GM21723 (cell line): Measurements from ENCODE around the gene DUSP7.
"Not testable (repeated sequence)": the region's sequence is repeated elsewhere in the genome, so short reads cannot be mapped to it uniquely, and the experiment has no call there.

Source experiments
- ATAC-seq: cut with Tn5 transposase; IDR thresholded peaks from one replicate; pipeline ENCODE4 v1.9.1; 2021; ENCODE audit warnings: mild to moderate bottlenecking, moderate library complexity; ENCODE audit not compliant: unreplicated experiment

Gene DUSP7

DNA sequence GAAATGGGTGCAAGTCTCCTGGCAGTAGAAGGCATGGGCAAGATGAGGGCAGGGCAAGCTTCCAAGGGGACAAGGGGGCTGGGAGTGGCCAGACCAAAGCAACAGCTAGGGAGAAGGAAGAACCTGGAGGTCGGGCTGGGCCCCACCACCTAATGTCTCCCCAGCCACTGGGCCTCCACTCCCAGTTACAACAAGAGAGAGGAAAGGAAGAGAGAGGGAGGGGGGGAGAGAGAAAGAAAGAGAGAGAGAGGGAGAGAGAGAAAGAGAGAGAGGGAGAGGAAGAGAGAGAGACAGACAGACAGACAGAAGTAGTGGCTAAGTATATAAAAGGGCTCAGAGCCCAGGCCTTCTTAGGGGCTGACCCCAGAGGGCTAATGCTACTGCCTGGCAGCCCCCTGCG is 6.9 kb downstream of the DUSP7 start:
- ATAC-seq = no peak

GRCh38 chr3:52047295-52047960 is 8.9 kb downstream of the DUSP7 start:
- no peak for ATAC-seq

- no peak for ATAC-seq
Measured at GRCh38 chr3:52046902-52047239, 9.5 kb downstream of the DUSP7 start.

GRCh38 chr3:52046186-52046901 is 10.0 kb downstream of the DUSP7 start:
- no peak for ATAC-seq

- ATAC-seq = no peak
Measured at GRCh38 chr3:52044869-52045619, 11.3 kb downstream of the DUSP7 start.

- ATAC-seq = no peak
Measured at GRCh38 chr3:52043750-52044149, 12.6 kb downstream of the DUSP7 start.

GRCh38 chr3:52043039-52043438 is 13.3 kb downstream of the DUSP7 start:
- ATAC-seq = not testable (repeated sequence)

DNA sequence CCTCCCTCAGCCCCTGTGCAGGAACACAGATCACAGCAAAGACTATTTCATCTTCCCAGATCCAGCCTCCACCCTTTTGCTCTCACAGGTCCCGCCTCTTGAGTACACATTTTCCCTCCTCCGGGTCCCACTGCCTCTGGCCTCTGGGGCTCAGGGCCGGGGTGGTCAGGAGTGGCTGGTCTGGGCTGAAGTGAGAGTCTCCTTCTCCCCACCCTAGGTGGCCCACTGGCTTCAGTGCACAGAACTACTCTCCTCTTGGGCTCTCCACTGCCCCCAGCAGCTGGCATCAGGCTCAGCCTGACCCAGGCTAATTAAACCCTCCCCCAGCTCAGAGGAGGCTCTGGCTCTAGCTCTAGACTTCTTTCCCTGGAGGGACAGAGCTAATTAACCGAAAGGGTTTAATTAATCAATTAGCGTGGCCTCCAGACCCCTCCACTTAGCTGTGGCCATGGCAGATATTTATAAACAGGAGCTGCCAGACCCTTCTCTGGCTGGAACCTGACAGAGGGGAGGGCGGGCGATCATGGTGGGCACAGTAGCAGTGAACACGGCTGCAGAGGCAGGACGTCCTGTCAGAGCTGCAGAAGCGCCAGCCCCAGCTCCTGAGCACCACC is 15.1 kb downstream of the DUSP7 start:
- ATAC-seq = no peak

GRCh38 chr3:52040600-52040999 is 15.8 kb downstream of the DUSP7 start:
- no peak for ATAC-seq

- ATAC-seq = no peak
Measured at GRCh38 chr3:52039846-52040245, 16.5 kb downstream of the DUSP7 start.

DNA sequence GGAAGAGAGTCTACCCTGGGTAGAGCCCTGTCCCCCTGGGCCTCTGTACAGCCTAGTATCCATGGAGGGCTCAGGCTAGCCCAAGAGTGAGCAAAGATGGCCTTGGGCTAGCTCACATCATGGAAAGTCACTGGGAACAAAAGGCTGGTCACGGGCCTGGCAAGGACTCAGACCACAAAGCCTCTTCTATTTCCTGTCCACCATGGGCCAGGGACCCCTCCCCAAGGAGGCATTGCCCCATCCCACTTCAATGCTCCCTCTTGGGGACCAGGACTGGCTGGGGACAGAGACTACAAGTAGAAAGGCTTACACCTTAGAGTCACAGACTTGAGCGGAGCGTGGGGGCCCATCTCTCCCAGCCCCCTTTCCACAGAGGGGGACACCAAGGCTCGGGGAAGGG is 16.9 kb downstream of the DUSP7 start:
- no peak for ATAC-seq

- no peak for ATAC-seq
Measured at GRCh38 chr3:52038227-52038626, 18.1 kb downstream of the DUSP7 start.

GRCh38 chr3:52037291-52037690 is 19.1 kb downstream of the DUSP7 start:
- no peak for ATAC-seq

- no peak for ATAC-seq
Measured at GRCh38 chr3:52036829-52037228, 19.5 kb downstream of the DUSP7 start.

DNA sequence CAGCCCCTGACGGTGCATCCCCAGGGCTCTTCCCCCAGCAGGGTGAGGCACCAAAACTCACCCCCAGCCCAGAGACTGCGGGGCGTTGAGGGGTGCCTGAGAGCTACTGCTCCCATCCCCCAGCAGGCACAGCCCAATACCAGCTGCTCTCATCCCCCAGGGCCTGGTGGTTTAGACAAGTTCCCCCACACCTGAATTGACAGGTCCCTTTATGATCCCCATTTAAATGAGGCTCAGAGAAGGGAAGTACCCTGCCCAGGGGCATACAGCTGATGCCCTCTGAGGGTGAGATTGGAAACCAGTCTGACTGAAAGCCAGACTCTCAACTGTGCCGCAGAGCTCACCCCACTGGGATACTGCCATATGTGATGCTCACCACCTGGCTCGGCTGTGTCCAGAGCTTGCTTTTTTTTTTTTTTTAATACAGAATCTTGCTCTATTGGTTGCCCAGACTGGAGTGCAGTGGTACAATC is 20.1 kb downstream of the DUSP7 start:
- ATAC-seq = peak; percentile 58

- no peak for ATAC-seq
Measured at GRCh38 chr3:52034651-52035050, 21.7 kb downstream of the DUSP7 start.

DNA sequence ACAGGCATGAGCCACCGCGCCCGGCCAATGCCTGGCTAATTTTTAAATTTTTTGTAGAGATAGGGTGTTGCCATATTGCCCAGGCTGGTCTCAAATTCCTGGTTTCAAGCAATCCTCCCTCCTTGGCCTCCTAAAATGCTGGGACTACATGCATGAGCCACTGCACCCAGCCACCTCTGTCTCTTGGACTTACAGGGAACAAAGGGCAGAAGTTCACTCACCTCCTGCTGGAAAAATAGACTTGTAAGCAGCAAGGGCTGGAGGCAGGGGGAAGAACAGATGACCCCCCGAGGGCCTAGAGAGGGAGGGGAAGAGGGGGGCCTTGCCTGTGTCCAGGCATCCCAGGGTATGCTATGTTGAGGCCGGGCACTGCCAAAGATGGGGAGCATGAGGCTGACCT is 22.2 kb downstream of the DUSP7 start:
- no peak for ATAC-seq

DNA sequence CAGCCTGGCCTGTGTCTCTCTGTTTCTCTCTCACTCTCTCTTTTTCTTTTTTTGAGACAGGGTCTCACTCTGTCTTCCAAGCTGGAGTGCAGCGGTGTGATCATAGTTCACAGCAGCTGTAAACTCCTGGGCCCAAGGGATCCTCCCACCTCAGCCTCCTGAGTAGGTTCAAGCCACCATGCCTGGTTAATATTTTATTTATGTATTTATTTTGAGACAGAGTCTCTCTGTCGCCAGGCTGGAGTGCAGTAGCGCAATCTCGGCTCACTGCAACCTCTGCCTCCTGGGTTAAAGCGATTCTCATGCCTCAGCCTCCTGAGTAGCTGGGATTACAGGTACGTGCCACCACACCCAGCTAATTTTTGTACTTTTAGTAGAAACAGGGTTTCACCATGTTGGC is 22.6 kb downstream of the DUSP7 start:
- not testable (repeated sequence) for ATAC-seq

GRCh38 chr3:52032702-52033408 is 23.5 kb downstream of the DUSP7 start:
- ATAC-seq = no peak

GRCh38 chr3:52031896-52032295 is 24.5 kb downstream of the DUSP7 start:
- ATAC-seq = no peak
